ENCODE data around the gene PTCRA. TPM values are rescaled to one million over a fixed set of nuclear protein-coding genes. Genes with fewer than 3 reads are reported as not detected.

The PTCRA gene
- total and polyA plus RNA-seq, 7 experiments from 2014 or later, result 0.56 to 0.93 TPM; not detected in 5

DNA sequence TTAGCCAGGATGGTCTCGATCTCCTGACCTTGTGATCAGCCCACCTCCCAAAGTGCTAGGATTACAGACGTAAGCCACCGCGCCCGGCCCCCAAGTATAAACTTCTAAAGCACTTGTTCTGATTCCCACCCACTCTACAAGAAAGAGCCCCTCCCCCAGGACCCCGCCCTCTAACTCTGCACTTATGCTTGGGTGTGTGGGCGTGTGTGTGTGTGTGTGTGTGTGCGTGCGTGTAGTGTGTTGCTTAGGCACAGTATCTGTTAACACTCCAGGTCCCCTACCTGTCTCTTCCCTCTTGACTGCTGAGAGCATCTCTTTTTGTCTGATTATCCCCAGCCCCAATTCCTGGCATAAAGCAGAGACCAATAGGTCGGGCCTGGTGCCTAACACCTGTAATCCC, 6.0 kb upstream of the PTCRA start:
- no peaks in the 10 kb centered on the region for H3K36me3 Mint-ChIP-seq
- peaks cover 4 to 28% (median 8%) of the 10 kb centered on the region in 5 donors for H3K27me3 Mint-ChIP-seq
- no peaks in the 10 kb centered on the region for H3K27me3 ChIP-seq (ENCODE audit: control insufficient read depth in 2 of 2, insufficient read depth in 2 of 2, low read length in 2 of 2)
- no peak overlapping the region for H3K4me3 Mint-ChIP-seq
- H3K27ac Mint-ChIP-seq, result peak overlapping the region in 1 of 9 donors; percentile 47
- POLR2A ChIA-PET, result interaction anchor here (0.6 kb wide), 1 partner anchor 458 kb away, joined by 3 read pairs; the partner anchor contains the start of gene TRERF1
- no peaks in the 10 kb centered on the region for H3K9me3 Mint-ChIP-seq
- ATAC-seq (no peak), DNase-seq (no peak)
- peaks cover 0 to 6% (median 4%) of the 10 kb centered on the region in 7 donors for H3K4me1 Mint-ChIP-seq
- H3K36me3 ChIP-seq (ENCODE audit: control insufficient read depth in 2 of 3, insufficient read depth in 3 of 3, low read length in 3 of 3), result no peaks in the 10 kb centered on the region
- H3K27ac ChIP-seq (ENCODE audit: low read depth, low read length), result no peak overlapping the region
- intact Hi-C loops (cut with micrococcal nuclease), result no loop called here
- H3K9me3 ChIP-seq (ENCODE audit: control insufficient read depth in 2 of 3, low read length in 3 of 3), result no peaks in the 10 kb centered on the region
- H3K4me3 ChIP-seq (ENCODE audit: low read length), result no peak overlapping the region
- no peaks in the 10 kb centered on the region for H3K4me1 ChIP-seq (ENCODE audit: control insufficient read depth in 2 of 2, insufficient read depth in 2 of 2, low read length in 2 of 2)
- CTCF ChIA-PET, result no interaction called here

DNA sequence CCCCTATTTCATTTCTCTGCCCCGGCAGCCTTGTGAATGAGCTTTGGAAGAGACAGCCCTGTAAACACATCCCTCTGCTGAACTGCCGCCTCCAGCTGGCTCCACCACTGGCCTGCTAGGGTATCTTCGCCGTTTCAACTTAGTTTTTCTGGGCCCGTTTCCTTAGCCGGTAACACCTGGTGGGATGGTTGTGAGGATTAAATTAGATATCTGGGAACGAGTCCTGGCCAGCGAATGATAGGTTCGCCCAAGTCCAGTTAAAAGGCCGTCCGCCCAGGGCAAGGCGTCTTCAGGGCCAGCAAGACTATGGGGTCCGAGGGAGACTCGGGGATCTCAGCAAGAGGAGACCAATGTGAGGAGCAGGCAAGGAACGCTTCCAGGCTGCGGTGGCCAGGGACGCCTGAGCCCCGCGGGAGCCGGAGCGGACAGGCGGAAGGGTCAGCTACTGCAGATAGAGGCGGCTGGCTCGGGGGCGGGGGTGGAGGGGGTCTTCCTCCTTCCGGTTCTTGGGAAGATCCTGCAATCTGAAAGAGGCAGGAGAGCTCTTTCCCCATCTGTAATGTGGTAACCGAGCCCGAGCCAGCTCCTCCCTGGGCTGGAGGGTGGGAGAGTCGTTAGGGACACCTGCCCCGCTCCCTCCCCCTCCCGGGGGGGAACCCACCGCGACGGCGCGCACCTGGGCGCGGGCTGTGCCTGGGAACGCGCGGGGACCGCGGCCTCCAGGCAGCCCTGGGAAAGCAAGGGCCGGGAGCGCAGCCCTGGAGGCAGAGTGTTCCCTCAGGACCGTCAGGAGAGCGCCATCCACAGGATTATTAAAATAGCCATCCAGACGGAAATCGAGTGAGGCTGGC, 4.5 kb upstream of the PTCRA start:
- peaks cover 5 to 22% (median 9%) of the 10 kb centered on the region in 5 donors for H3K27me3 Mint-ChIP-seq
- H3K9me3 Mint-ChIP-seq, result no peaks in the 10 kb centered on the region
- peaks cover 0 to 6% (median 4%) of the 10 kb centered on the region in 7 donors for H3K4me1 Mint-ChIP-seq
- Histone ChIP-seq H3K4me3 (ENCODE audit: low read length) (no peak overlapping the region), H3K4me1 (ENCODE audit: control insufficient read depth in 2 of 2, insufficient read depth in 2 of 2, low read length in 2 of 2) (no peaks in the 10 kb centered on the region), H3K36me3 (ENCODE audit: control insufficient read depth in 2 of 3, insufficient read depth in 3 of 3, low read length in 3 of 3) (no peaks in the 10 kb centered on the region), H3K27ac (ENCODE audit: low read depth, low read length) (no peak overlapping the region), H3K27me3 (ENCODE audit: control insufficient read depth in 2 of 2, insufficient read depth in 2 of 2, low read length in 2 of 2) (no peaks in the 10 kb centered on the region), H3K9me3 (ENCODE audit: control insufficient read depth in 2 of 3, low read length in 3 of 3) (no peaks in the 10 kb centered on the region)
- intact Hi-C loops (cut with micrococcal nuclease), result loop anchor here in 1 of 2 donors (1.0 kb wide), 1 partner anchor 17 kb away; no protein-coding TSS in a partner anchor
- DNase-seq (no peak), ATAC-seq (no peak)
- H3K36me3 Mint-ChIP-seq, result no peaks in the 10 kb centered on the region
- CTCF ChIA-PET, result no interaction called here
- POLR2A ChIA-PET, result interaction anchor here (0.6 to 1.3 kb wide), 3 partner anchors 18 to 498 kb away, joined by 3 read pairs; partner anchors contain the start of gene CNPY3
- H3K4me3 Mint-ChIP-seq, result peak overlapping the region; percentile 17 to 82 (median 67)
- peak overlapping the region in 2 of 9 donors; percentile 41 to 66 for H3K27ac Mint-ChIP-seq

DNA sequence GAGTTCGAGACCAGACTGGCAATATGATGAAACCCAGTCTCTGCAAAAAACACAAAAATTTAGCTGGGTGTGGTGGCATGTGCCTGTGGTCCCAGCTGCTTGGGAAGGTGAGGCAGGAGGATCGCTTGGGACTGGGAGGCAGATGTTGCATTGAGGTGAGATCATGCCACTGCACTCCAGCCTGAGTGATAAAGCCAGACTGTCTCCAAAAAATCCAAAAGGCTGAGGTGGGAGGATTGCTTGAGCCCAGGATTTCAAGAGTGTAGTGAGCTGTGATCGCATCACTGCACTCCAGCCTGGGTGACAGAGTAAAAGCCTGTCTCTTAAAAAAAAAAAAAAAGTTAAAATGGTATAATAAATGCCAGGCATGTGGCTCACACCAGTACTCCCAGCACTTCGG, 1.3 kb upstream of the PTCRA start:
- POLR2A ChIA-PET, result interaction anchor here (1.4 kb wide), 1 partner anchor 87 kb away, joined by 3 read pairs; no protein-coding TSS in a partner anchor

DNA sequence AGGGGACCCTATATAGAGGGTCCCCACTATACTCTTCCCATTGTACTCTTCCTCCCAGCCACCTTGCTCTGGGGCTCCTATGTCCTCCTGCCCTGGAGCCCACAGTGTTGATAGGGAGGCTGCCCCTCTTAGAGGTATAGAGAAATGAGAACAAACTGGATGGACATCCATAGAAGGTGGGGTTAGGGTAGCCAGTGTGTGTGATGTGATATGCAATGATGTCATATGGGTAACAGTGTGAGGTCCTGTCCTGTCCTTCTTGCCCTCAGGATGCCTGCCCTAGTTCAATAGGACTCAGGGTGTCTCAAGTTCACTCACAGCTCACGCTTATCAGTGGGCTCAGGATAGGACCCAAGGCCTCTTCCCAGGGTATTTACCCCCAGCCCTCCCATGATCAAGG, 435 bp downstream of the PTCRA start:
- intact Hi-C loops (cut with micrococcal nuclease), result no loop called here
- ChIA-PET CTCF (interaction anchor here (0.9 to 1.1 kb wide), 2 partner anchors 54 to 227 kb away, joined by 4 read pairs; no protein-coding TSS in a partner anchor), POLR2A (no interaction called here)
- Mint-ChIP-seq H3K4me1 (peaks cover 0 to 3% (median 1%) of the 10 kb centered on the region in 7 donors), H3K27ac (no peak overlapping the region), H3K36me3 (no peaks in the 10 kb centered on the region), H3K27me3 (peaks cover 2 to 17% (median 6%) of the 10 kb centered on the region in 5 donors), H3K9me3 (no peaks in the 10 kb centered on the region), H3K4me3 (no peak overlapping the region)
- Histone ChIP-seq H3K36me3 (ENCODE audit: control insufficient read depth in 2 of 3, insufficient read depth in 3 of 3, low read length in 3 of 3) (no peaks in the 10 kb centered on the region), H3K9me3 (ENCODE audit: control insufficient read depth in 2 of 3, low read length in 3 of 3) (no peaks in the 10 kb centered on the region), H3K4me1 (ENCODE audit: control insufficient read depth in 2 of 2, insufficient read depth in 2 of 2, low read length in 2 of 2) (no peaks in the 10 kb centered on the region), H3K4me3 (ENCODE audit: low read length) (no peak overlapping the region), H3K27me3 (ENCODE audit: control insufficient read depth in 2 of 2, insufficient read depth in 2 of 2, low read length in 2 of 2) (no peaks in the 10 kb centered on the region), H3K27ac (ENCODE audit: low read depth, low read length) (no peak overlapping the region)
- ATAC-seq (no peak), DNase-seq (no peak)

More for the DNA sequence above, 1.3 kb upstream of the PTCRA start:
- Histone ChIP-seq H3K4me3 (ENCODE audit: low read length) (no peak overlapping the region), H3K36me3 (ENCODE audit: control insufficient read depth in 2 of 3, insufficient read depth in 3 of 3, low read length in 3 of 3) (no peaks in the 10 kb centered on the region), H3K9me3 (ENCODE audit: control insufficient read depth in 2 of 3, low read length in 3 of 3) (no peaks in the 10 kb centered on the region), H3K4me1 (ENCODE audit: control insufficient read depth in 2 of 2, insufficient read depth in 2 of 2, low read length in 2 of 2) (no peaks in the 10 kb centered on the region), H3K27me3 (ENCODE audit: control insufficient read depth in 2 of 2, insufficient read depth in 2 of 2, low read length in 2 of 2) (no peaks in the 10 kb centered on the region), H3K27ac (ENCODE audit: low read depth, low read length) (no peak overlapping the region)
- DNase-seq (no peak), ATAC-seq (no peak)
- H3K27ac Mint-ChIP-seq, result no peak overlapping the region
- peaks cover 0 to 6% (median 4%) of the 10 kb centered on the region in 7 donors for H3K4me1 Mint-ChIP-seq
- intact Hi-C loops (cut with micrococcal nuclease), result no loop called here
- CTCF ChIA-PET, result interaction anchor here (0.6 kb wide), 1 partner anchor 282 kb away, joined by 4 read pairs; no protein-coding TSS in a partner anchor
- no peaks in the 10 kb centered on the region for H3K36me3 Mint-ChIP-seq
- H3K9me3 Mint-ChIP-seq, result no peaks in the 10 kb centered on the region
- peaks cover 5 to 19% (median 9%) of the 10 kb centered on the region in 5 donors for H3K27me3 Mint-ChIP-seq
- H3K4me3 Mint-ChIP-seq, result no peak overlapping the region

DNA sequence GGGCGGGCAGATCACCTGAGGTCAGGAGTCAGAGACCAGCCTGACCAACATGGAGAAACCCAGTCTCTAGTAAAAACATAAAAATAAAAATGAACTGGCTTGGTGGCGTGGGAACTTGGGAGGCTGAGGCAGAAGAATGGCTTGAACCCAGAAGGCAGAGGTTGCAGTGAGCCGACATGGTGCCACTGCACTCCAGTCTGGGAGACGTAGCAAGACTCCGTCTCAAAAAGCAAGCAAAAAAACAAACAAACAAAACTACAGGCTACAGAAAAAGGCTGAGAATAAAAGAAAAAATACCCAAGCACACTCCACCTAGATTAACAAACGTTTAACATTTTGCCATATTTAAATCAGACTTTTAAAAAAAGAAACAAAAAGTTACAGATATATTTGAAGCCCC, 5.9 kb downstream of the PTCRA start:
- Mint-ChIP-seq H3K4me1 (peaks cover 0 to 3% (median 0%) of the 10 kb centered on the region in 7 donors), H3K4me3 (no peak overlapping the region), H3K27me3 (peaks cover 0 to 4% (median 0%) of the 10 kb centered on the region in 5 donors), H3K9me3 (no peaks in the 10 kb centered on the region), H3K36me3 (no peaks in the 10 kb centered on the region), H3K27ac (no peak overlapping the region)
- ATAC-seq, result no peak
- H3K4me1 ChIP-seq (ENCODE audit: control insufficient read depth in 2 of 2, insufficient read depth in 2 of 2, low read length in 2 of 2), result no peaks in the 10 kb centered on the region
- no peaks in the 10 kb centered on the region for H3K36me3 ChIP-seq (ENCODE audit: control insufficient read depth in 2 of 3, insufficient read depth in 3 of 3, low read length in 3 of 3)
- ChIA-PET CTCF (no interaction called here), POLR2A (no interaction called here)
- intact Hi-C loops (cut with micrococcal nuclease), result no loop called here
- no peaks in the 10 kb centered on the region for H3K27me3 ChIP-seq (ENCODE audit: control insufficient read depth in 2 of 2, insufficient read depth in 2 of 2, low read length in 2 of 2)
- H3K4me3 ChIP-seq (ENCODE audit: low read length), result no peak overlapping the region
- no peak overlapping the region for H3K27ac ChIP-seq (ENCODE audit: low read depth, low read length)
- H3K9me3 ChIP-seq (ENCODE audit: control insufficient read depth in 2 of 3, low read length in 3 of 3), result no peaks in the 10 kb centered on the region
- no peak for DNase-seq

DNA sequence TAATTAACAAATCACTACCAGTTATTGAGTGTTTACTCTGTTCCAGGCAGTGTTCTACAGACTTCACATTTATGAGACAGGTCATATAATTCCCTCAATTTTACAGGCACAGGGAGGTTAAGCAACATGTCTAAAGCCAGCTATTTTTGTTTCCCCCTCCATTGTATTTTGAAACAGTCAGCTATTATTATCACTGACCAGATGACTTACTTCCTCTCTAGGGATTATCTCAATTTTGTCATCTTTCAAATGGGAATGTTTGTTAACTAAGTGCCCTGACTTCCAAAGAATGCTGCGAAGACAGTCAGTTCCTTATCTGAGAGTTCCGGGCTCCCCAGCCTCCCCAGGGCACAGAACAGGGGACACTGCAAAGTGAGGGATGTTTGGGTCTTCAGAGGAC, 7.8 kb downstream of the PTCRA start:
- peak overlapping the region in 1 of 9 donors; percentile 28 for H3K27ac Mint-ChIP-seq

More for the DNA sequence above, 7.8 kb downstream of the PTCRA start:
- H3K4me3 ChIP-seq (ENCODE audit: low read length), result no peak overlapping the region
- intact Hi-C loops (cut with micrococcal nuclease), result no loop called here
- H3K27ac ChIP-seq (ENCODE audit: low read depth, low read length), result no peak overlapping the region
- H3K9me3 Mint-ChIP-seq, result no peaks in the 10 kb centered on the region
- H3K27me3 ChIP-seq (ENCODE audit: control insufficient read depth in 2 of 2, insufficient read depth in 2 of 2, low read length in 2 of 2), result no peaks in the 10 kb centered on the region
- no peak overlapping the region for H3K4me3 Mint-ChIP-seq
- POLR2A ChIA-PET, result interaction anchor here (0.5 to 0.6 kb wide), 3 partner anchors 239 to 605 kb away, joined by 3 read pairs; no protein-coding TSS in a partner anchor
- peaks cover 0 to 4% (median 0%) of the 10 kb centered on the region in 5 donors for H3K27me3 Mint-ChIP-seq
- CTCF ChIA-PET, result no interaction called here
- H3K4me1 Mint-ChIP-seq, result peaks cover 4 to 8% (median 5%) of the 10 kb centered on the region in 7 donors
- H3K4me1 ChIP-seq (ENCODE audit: control insufficient read depth in 2 of 2, insufficient read depth in 2 of 2, low read length in 2 of 2), result peaks cover 4 to 5% of the 10 kb centered on the region in 2 donors
- no peaks in the 10 kb centered on the region for H3K9me3 ChIP-seq (ENCODE audit: control insufficient read depth in 2 of 3, low read length in 3 of 3)
- H3K36me3 Mint-ChIP-seq, result peaks cover 0 to 2% (median 0%) of the 10 kb centered on the region in 5 donors
- DNase-seq, result no peak
- H3K36me3 ChIP-seq (ENCODE audit: control insufficient read depth in 2 of 3, insufficient read depth in 3 of 3, low read length in 3 of 3), result no peaks in the 10 kb centered on the region
- ATAC-seq, result no peak
